Femur (tissue), 1 donor: ENCODE data around the gene SLIT3.
A peak's percentile ranks its signal among the peaks of the same experiment; 100 is the strongest.

Source experiments
- DNase-seq: peaks from one replicate; pipeline ENCODE4 v3.0.0-alpha.2; 2017

SLIT3 gene

GRCh38 chr5:168944004-168944403 is 356.9 kb downstream of the SLIT3 start:
- DNase-seq, result no peak

GRCh38 chr5:168943091-168943884 is 357.7 kb downstream of the SLIT3 start:
- no peak for DNase-seq

- DNase-seq, result no peak
These were observed 359.0 kb downstream of the SLIT3 start for GRCh38 chr5:168941901-168942300.

GRCh38 chr5:168940712-168941111 is 360.2 kb downstream of the SLIT3 start:
- DNase-seq, result no peak

GRCh38 chr5:168939887-168940544 is 360.9 kb downstream of the SLIT3 start:
- DNase-seq, result no peak

- no peak for DNase-seq
These were observed 361.7 kb downstream of the SLIT3 start for GRCh38 chr5:168939156-168939800.

GRCh38 chr5:168936511-168936910 is 364.4 kb downstream of the SLIT3 start:
- no peak for DNase-seq

GRCh38 chr5:168935183-168935582 is 365.8 kb downstream of the SLIT3 start:
- no peak for DNase-seq

GRCh38 chr5:168934169-168934568 is 366.8 kb downstream of the SLIT3 start:
- DNase-seq, result no peak

- no peak for DNase-seq
These were observed 368.3 kb downstream of the SLIT3 start for GRCh38 chr5:168932400-168933189.

GRCh38 chr5:168931638-168932345 is 369.1 kb downstream of the SLIT3 start:
- DNase-seq, result no peak

- no peak for DNase-seq
These were observed 371.3 kb downstream of the SLIT3 start for GRCh38 chr5:168929656-168930055.

- DNase-seq, result no peak
These were observed 375.8 kb downstream of the SLIT3 start for GRCh38 chr5:168925160-168925559.

- no peak for DNase-seq
These were observed 379.6 kb downstream of the SLIT3 start for GRCh38 chr5:168921147-168921866.

- no peak for DNase-seq
These were observed 380.7 kb downstream of the SLIT3 start for GRCh38 chr5:168920019-168920810.

- no peak for DNase-seq
These were observed 382.9 kb downstream of the SLIT3 start for GRCh38 chr5:168917947-168918600.

GRCh38 chr5:168916852-168917251 is 384.1 kb downstream of the SLIT3 start:
- no peak for DNase-seq

- peak; percentile 31 for DNase-seq
These were observed 384.7 kb downstream of the SLIT3 start for GRCh38 chr5:168916266-168916665.

GRCh38 chr5:168914491-168914890 is 386.4 kb downstream of the SLIT3 start:
- DNase-seq, result no peak

GRCh38 chr5:168910874-168911273 is 390.1 kb downstream of the SLIT3 start:
- DNase-seq, result no peak
